ENCODE measurements around the gene SNX18. TPM values are rescaled to one million over a fixed set of nuclear protein-coding genes. Genes with fewer than 3 reads are reported as not detected.

Gene SNX18
- 10 to 100 TPM; 19.7 to 20.5 TPM for total RNA-seq
- 13.9 TPM for polyA plus RNA-seq (2013, experiment 1 of 2)
- polyA plus RNA-seq (2013, experiment 2 of 2): 14.0 TPM
- long read RNA-seq, experiment 1, full-length matches to known transcripts: 7 of 11 reads
- long read RNA-seq, experiment 1, partial matches to known transcripts: 0 of 11 reads
- long read RNA-seq, experiment 1, other reads (novel, unspliced or antisense): 4 of 11 reads
- long read RNA-seq, experiment 2, full-length matches to known transcripts: 9 of 13 reads
- long read RNA-seq, experiment 2, partial matches to known transcripts: 0 of 13 reads
- long read RNA-seq, experiment 2, other reads (novel, unspliced or antisense): 4 of 13 reads
- long read RNA-seq, experiment 3, full-length matches to known transcripts: 4 of 5 reads
- long read RNA-seq, experiment 3, partial matches to known transcripts: 0 of 5 reads
- long read RNA-seq, experiment 3, other reads (novel, unspliced or antisense): 1 of 5 reads
- long read RNA-seq, experiment 4, partial matches to known transcripts: 0 of 3 reads
- long read RNA-seq, experiment 4, other reads (novel, unspliced or antisense): 3 of 3 reads

GRCh38 chr5:54517512-54518145 lies at the start of gene SNX18:
TSS of gene SNX18 (plus strand) at chr5:54517759. CDS start at chr5:54517953, 194 bp downstream.
- Mint-ChIP-seq H3K27me3 (ENCODE audit: insufficient read depth) (peaks cover 8% of the 10 kb centered on the region), H3K27ac (no peak within 1 kb of the TSS), H3K36me3 (ENCODE audit: low read depth) (peaks cover 13% of the 10 kb centered on the region), H3K4me1 (peaks cover 24% of the 10 kb centered on the region), H3K4me3 (peak within 1 kb of the TSS; percentile 53), H3K9me3 (peaks cover 6% of the 10 kb centered on the region)
- Histone ChIP-seq H3K4me1 (ENCODE audit: control insufficient read depth, insufficient read depth, low read length) (peaks cover 13% of the 10 kb centered on the region), H3K27ac (ENCODE audit: low read depth, low read length) (peak within 1 kb of the TSS; percentile 51), H3K36me3 (ENCODE audit: control insufficient read depth, insufficient read depth, low read length) (peaks cover 12% of the 10 kb centered on the region), H3K27me3 (ENCODE audit: control insufficient read depth, insufficient read depth, low read length, poor library complexity, severe bottlenecking) (peaks cover 10% of the 10 kb centered on the region), H3K9me3 (ENCODE audit: control insufficient read depth, low read length) (no peaks in the 10 kb centered on the region), H3K4me3 (ENCODE audit: low read length) (peak within 1 kb of the TSS; percentile 90), H3K9ac (ENCODE audit: extremely low read depth, low read length, poor library complexity, severe bottlenecking) (peak within 1 kb of the TSS; percentile 69)
- TF ChIP-seq, protein P1, sequence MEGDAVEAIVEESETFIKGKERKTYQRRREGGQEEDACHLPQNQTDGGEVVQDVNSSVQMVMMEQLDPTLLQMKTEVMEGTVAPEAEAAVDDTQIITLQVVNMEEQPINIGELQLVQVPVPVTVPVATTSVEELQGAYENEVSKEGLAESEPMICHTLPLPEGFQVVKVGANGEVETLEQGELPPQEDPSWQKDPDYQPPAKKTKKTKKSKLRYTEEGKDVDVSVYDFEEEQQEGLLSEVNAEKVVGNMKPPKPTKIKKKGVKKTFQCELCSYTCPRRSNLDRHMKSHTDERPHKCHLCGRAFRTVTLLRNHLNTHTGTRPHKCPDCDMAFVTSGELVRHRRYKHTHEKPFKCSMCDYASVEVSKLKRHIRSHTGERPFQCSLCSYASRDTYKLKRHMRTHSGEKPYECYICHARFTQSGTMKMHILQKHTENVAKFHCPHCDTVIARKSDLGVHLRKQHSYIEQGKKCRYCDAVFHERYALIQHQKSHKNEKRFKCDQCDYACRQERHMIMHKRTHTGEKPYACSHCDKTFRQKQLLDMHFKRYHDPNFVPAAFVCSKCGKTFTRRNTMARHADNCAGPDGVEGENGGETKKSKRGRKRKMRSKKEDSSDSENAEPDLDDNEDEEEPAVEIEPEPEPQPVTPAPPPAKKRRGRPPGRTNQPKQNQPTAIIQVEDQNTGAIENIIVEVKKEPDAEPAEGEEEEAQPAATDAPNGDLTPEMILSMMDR (conservative IDR thresholded peaks at IDR 0.05): peak; percentile 99
- DNase-seq: peak; percentile 96
- 0% methylated on average over 17 to 88 of the region's 88 CpGs for WGBS, 2 experiments (ENCODE audit: insufficient coverage in 1 of 2, insufficient read length in 1 of 2)

DNA sequence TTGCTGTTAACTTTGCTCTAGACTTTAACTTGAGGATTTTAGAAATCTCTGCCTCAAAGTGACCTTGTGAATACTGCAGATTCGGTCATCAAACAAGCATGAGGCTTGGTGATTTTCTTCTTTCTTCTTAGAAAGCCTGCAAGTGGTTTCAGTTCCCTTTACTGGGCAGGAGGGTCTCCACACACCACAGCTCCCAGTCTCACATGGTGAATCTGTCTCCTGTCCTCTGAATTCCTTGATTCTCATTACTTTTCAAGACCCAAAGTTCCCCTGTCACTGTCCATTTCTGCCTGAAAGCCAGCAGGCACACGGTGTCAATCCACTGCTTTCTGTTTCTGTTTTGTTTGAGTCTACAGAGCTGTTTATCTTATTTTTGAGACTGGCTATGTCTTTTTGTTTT lies 47.9 kb upstream of the SNX18 start:
- H3K4me1 Mint-ChIP-seq: peaks cover 21% of the 10 kb centered on the region
- no peaks in the 10 kb centered on the region for H3K27me3 Mint-ChIP-seq (ENCODE audit: insufficient read depth)
- WGBS, 2 experiments (ENCODE audit: insufficient coverage in 1 of 2, insufficient read length in 1 of 2): 73 to 100% methylated on average over 1 to 2 of the region's 2 CpGs
- no peak overlapping the region for H3K27ac ChIP-seq (ENCODE audit: low read depth, low read length)
- peak overlapping the region; percentile 61 for H3K4me3 ChIP-seq (ENCODE audit: low read length)
- H3K9me3 Mint-ChIP-seq: no peaks in the 10 kb centered on the region
- DNase-seq: no peak
- H3K4me3 Mint-ChIP-seq: no peak overlapping the region
- peaks cover 16% of the 10 kb centered on the region for H3K4me1 ChIP-seq (ENCODE audit: control insufficient read depth, insufficient read depth, low read length)
- H3K27me3 ChIP-seq (ENCODE audit: control insufficient read depth, insufficient read depth, low read length, poor library complexity, severe bottlenecking): no peaks in the 10 kb centered on the region
- H3K9me3 ChIP-seq (ENCODE audit: control insufficient read depth, low read length): no peaks in the 10 kb centered on the region
- H3K9ac ChIP-seq (ENCODE audit: extremely low read depth, low read length, poor library complexity, severe bottlenecking): no peak overlapping the region
- no peaks in the 10 kb centered on the region for H3K36me3 ChIP-seq (ENCODE audit: control insufficient read depth, insufficient read depth, low read length)
- TF ChIP-seq, protein P1 (conservative IDR thresholded peaks at IDR 0.05): no peak
- H3K36me3 Mint-ChIP-seq (ENCODE audit: low read depth): no peaks in the 10 kb centered on the region
- peak overlapping the region; percentile 45 for H3K27ac Mint-ChIP-seq

DNA sequence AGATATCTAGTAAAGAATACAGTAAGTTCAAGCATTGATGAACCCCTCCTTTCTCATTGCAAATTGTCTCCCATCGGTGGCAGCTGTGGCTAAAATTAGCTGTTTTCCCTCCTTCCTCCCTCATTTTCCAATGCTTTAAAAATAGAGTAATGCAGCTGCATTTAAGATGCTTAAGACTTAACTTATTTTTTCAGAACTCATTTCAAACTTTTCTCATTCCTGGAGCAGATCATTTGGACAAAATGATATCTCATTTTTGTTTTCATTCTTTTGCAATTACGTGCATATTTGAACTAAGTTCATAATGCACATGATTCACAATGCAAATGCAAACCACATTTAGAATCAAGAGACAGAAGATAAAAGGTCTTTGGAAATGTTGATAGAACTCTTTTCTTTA lies 47.4 kb upstream of the SNX18 start:
- DNase-seq: no peak
- H3K4me1 ChIP-seq (ENCODE audit: control insufficient read depth, insufficient read depth, low read length): peaks cover 16% of the 10 kb centered on the region
- 88% methylated on average over 2 of the region's 2 CpGs; no CpG with 5 or more reads in 1 of the 2 experiments for WGBS, 2 experiments (ENCODE audit: insufficient coverage in 1 of 2, insufficient read length in 1 of 2)
- Mint-ChIP-seq H3K4me3 (no peak overlapping the region), H3K27me3 (ENCODE audit: insufficient read depth) (no peaks in the 10 kb centered on the region), H3K9me3 (no peaks in the 10 kb centered on the region), H3K36me3 (ENCODE audit: low read depth) (no peaks in the 10 kb centered on the region), H3K4me1 (peaks cover 21% of the 10 kb centered on the region), H3K27ac (no peak overlapping the region)
- no peaks in the 10 kb centered on the region for H3K36me3 ChIP-seq (ENCODE audit: control insufficient read depth, insufficient read depth, low read length)
- no peaks in the 10 kb centered on the region for H3K9me3 ChIP-seq (ENCODE audit: control insufficient read depth, low read length)
- no peak overlapping the region for H3K9ac ChIP-seq (ENCODE audit: extremely low read depth, low read length, poor library complexity, severe bottlenecking)
- no peak overlapping the region for H3K27ac ChIP-seq (ENCODE audit: low read depth, low read length)
- TF ChIP-seq, protein P1 (conservative IDR thresholded peaks at IDR 0.05): no peak
- H3K27me3 ChIP-seq (ENCODE audit: control insufficient read depth, insufficient read depth, low read length, poor library complexity, severe bottlenecking): no peaks in the 10 kb centered on the region
- peak overlapping the region; percentile 61 for H3K4me3 ChIP-seq (ENCODE audit: low read length)

All from endodermal cell (in vitro differentiated cells).